Suppressor macrophage treated with lipopolysaccharide for 1 hour (primary cell): ENCODE results near the gene AMDHD1.
"Not testable (repeated sequence)": the region's sequence is repeated elsewhere in the genome, so short reads cannot be mapped to it uniquely, and the experiment has no call there.

Experiments
- DNase-seq, 3 donors: peaks; one replicate each; pipeline ENCODE4 v3.0.0-alpha.2; 2020 to 2022

Gene AMDHD1

GRCh38 chr12:95966287-95966870 is 23.2 kb downstream of the AMDHD1 start:
- no peak for DNase-seq

- DNase-seq, result no peak
These were observed 24.2 kb downstream of the AMDHD1 start for GRCh38 chr12:95967301-95967700.

GRCh38 chr12:95969116-95969515 is 26.0 kb downstream of the AMDHD1 start:
- not testable (repeated sequence) for DNase-seq

- no peak for DNase-seq
These were observed 27.8 kb downstream of the AMDHD1 start for GRCh38 chr12:95970905-95971304.

GRCh38 chr12:95972832-95973456 is 29.8 kb downstream of the AMDHD1 start:
- DNase-seq, result no peak

GRCh38 chr12:95974358-95974757 is 31.2 kb downstream of the AMDHD1 start:
- DNase-seq, result no peak

- DNase-seq, result no peak
These were observed 32.4 kb downstream of the AMDHD1 start for GRCh38 chr12:95975491-95975890.

GRCh38 chr12:95976416-95976832 is 33.3 kb downstream of the AMDHD1 start:
- no peak for DNase-seq

- DNase-seq, result no peak
These were observed 34.7 kb downstream of the AMDHD1 start for GRCh38 chr12:95977764-95978305.

- DNase-seq, result no peak
These were observed 35.2 kb downstream of the AMDHD1 start for GRCh38 chr12:95978351-95978750.

GRCh38 chr12:95978774-95979173 is 35.6 kb downstream of the AMDHD1 start:
- no peak for DNase-seq

GRCh38 chr12:95980437-95980836 is 37.3 kb downstream of the AMDHD1 start:
- no peak for DNase-seq

- no peak for DNase-seq
These were observed 39.5 kb downstream of the AMDHD1 start for GRCh38 chr12:95982602-95983001.

GRCh38 chr12:95984682-95985081 is 41.6 kb downstream of the AMDHD1 start:
- DNase-seq, result no peak

GRCh38 chr12:95986635-95987570 is 43.8 kb downstream of the AMDHD1 start:
- DNase-seq, result no peak

GRCh38 chr12:95988506-95989275 is 45.6 kb downstream of the AMDHD1 start:
- no peak for DNase-seq

- DNase-seq, result no peak
These were observed 46.5 kb downstream of the AMDHD1 start for GRCh38 chr12:95989504-95990123.

- DNase-seq, result no peak
These were observed 47.0 kb downstream of the AMDHD1 start for GRCh38 chr12:95990136-95990535.

GRCh38 chr12:95993907-95994306 is 50.8 kb downstream of the AMDHD1 start:
- DNase-seq, result no peak

GRCh38 chr12:95994476-95994875 is 51.3 kb downstream of the AMDHD1 start:
- DNase-seq, result no peak

GRCh38 chr12:95995238-95996031 is 52.3 kb downstream of the AMDHD1 start:
- no peak for DNase-seq
